Measurements from ENCODE around the gene DCBLD1.

DCBLD1 gene

DNA sequence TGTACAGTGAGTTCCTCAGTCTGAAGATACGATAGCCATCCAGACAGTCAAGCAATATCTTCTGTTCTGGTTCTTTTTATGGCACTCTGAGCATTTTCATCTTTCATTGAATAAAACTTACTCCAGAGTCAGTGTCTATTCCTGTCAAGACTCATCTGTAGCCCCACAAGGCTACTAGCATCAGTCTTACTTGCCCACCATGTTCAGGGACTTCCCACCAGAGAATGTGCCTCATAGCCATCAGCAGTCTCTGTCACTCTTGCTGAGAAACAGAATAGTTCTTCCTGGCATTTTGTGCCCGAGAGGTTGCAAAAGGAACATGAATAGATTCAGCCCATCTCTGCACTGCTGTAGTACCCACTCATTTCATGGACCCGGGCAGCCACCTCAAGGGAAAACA lies 12.7 kb upstream of the DCBLD1 start:
- Histone ChIP-seq H3K36me3 (ENCODE audit: control insufficient read depth, insufficient read depth, low read length) (no peaks in the 10 kb centered on the region), H3K9me3 (ENCODE audit: control insufficient read depth, low read length) (no peaks in the 10 kb centered on the region), H3K27me3 (replicated peaks; ENCODE audit: control insufficient read depth, insufficient read depth, low read length, poor library complexity, severe bottlenecking) (no peaks in the 10 kb centered on the region), H3K27ac (ENCODE audit: insufficient read depth, low read length, poor library complexity, severe bottlenecking) (no peak overlapping the region), H3K4me1 (ENCODE audit: control insufficient read depth, insufficient read depth, low read length, poor library complexity, severe bottlenecking) (no peaks in the 10 kb centered on the region), H3K4me3 (ENCODE audit: insufficient read depth, low read depth, low read length, poor library complexity, severe bottlenecking) (no peak overlapping the region)
- no peak for DNase-seq

DNA sequence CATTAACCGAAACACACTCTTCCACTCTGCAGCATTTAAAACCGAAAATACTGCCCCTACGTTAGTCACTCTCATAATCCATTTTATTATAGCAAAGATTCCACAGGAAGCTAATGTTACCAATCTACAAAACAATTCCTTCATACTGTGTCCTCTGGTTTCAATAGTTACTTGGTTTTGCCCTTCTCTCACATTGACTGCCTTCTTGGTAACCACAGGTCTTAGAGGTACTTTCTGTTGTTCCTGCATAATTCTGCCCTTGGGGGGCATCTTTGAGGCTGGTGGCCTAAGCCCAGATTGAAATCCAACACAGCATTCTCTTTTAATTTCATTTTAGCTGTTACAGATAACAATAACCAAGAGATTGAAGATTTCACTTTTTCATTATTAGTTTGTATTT lies 9.8 kb upstream of the DCBLD1 start:
- no peaks in the 10 kb centered on the region for H3K27me3 ChIP-seq (replicated peaks; ENCODE audit: control insufficient read depth, insufficient read depth, low read length, poor library complexity, severe bottlenecking)
- DNase-seq: no peak
- H3K9me3 ChIP-seq (ENCODE audit: control insufficient read depth, low read length): no peaks in the 10 kb centered on the region
- H3K4me3 ChIP-seq (ENCODE audit: insufficient read depth, low read depth, low read length, poor library complexity, severe bottlenecking): no peak overlapping the region
- H3K36me3 ChIP-seq (ENCODE audit: control insufficient read depth, insufficient read depth, low read length): no peaks in the 10 kb centered on the region
- H3K27ac ChIP-seq (ENCODE audit: insufficient read depth, low read length, poor library complexity, severe bottlenecking): no peak overlapping the region
- H3K4me1 ChIP-seq (ENCODE audit: control insufficient read depth, insufficient read depth, low read length, poor library complexity, severe bottlenecking): no peaks in the 10 kb centered on the region

DNA sequence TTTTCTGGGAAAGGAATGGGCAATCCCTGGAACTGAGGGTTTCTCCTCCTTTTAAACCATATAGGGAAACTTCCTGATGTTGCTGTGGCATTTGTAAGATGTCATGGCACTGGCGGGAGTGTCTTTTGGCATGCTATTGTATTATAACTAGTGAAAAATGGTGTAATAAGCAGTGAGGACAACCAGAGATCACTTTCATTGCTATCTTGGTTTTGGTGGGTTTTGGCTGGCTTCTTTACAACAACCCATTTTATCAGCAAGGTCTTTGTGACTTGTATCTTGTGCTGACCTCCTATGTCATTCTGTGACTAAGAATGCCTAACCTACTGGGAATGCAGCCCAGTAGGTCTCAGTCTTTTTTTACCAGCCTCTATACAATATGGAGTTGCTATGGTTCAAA lies 9.1 kb upstream of the DCBLD1 start:
- Histone ChIP-seq H3K36me3 (ENCODE audit: control insufficient read depth, insufficient read depth, low read length) (no peaks in the 10 kb centered on the region), H3K27ac (ENCODE audit: insufficient read depth, low read length, poor library complexity, severe bottlenecking) (no peak overlapping the region), H3K4me1 (ENCODE audit: control insufficient read depth, insufficient read depth, low read length, poor library complexity, severe bottlenecking) (no peaks in the 10 kb centered on the region), H3K27me3 (replicated peaks; ENCODE audit: control insufficient read depth, insufficient read depth, low read length, poor library complexity, severe bottlenecking) (no peaks in the 10 kb centered on the region), H3K4me3 (ENCODE audit: insufficient read depth, low read depth, low read length, poor library complexity, severe bottlenecking) (no peak overlapping the region), H3K9me3 (ENCODE audit: control insufficient read depth, low read length) (no peaks in the 10 kb centered on the region)
- no peak for DNase-seq

DNA sequence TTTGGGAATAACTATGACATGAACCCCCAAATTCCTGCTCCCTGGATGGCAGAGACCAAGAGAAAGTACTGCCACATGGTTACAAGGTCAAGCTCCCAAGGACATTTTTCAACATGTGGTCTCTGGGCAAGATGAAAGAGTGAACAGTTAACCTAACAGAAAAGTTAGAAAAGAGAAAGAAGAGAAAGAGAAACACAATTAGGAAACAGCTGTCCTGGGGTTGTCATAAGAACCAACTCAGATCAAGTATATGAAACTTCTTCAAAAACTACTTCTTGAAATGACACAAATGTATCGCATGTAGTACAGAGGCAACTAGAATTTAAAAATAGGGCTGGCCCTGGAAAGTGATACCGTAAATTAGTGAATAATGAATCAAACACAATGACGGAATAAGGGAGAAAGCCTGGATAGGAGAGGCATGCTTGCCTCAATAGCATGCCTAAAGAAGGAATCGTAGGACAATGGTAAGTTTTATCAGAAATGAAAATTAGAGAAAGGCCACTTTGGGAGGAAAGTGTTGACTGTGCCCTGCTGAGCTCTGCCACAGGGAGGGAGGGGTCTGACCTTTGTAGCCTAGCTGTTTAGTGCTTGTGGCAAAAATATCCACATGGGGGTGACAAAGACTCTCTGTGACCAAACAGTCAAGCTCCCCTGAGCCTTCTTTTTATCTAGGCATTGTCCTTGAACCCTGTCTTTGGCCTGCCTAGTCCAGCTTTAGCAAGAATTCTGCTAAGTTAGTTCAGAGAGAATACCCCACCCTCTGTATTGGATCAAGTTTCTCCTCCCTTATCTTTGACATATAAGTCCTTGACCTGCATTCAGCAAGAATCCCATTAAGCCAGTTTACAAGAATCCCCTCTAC lies 4.3 kb upstream of the DCBLD1 start:
- peaks cover 4% of the 10 kb centered on the region for H3K27me3 ChIP-seq (replicated peaks; ENCODE audit: control insufficient read depth, insufficient read depth, low read length, poor library complexity, severe bottlenecking)
- H3K9me3 ChIP-seq (ENCODE audit: control insufficient read depth, low read length): no peaks in the 10 kb centered on the region
- H3K4me1 ChIP-seq (ENCODE audit: control insufficient read depth, insufficient read depth, low read length, poor library complexity, severe bottlenecking): peaks cover 5% of the 10 kb centered on the region
- DNase-seq: no peak
- H3K36me3 ChIP-seq (ENCODE audit: control insufficient read depth, insufficient read depth, low read length): no peaks in the 10 kb centered on the region
- H3K27ac ChIP-seq (ENCODE audit: insufficient read depth, low read length, poor library complexity, severe bottlenecking): no peak overlapping the region
- no peak overlapping the region for H3K4me3 ChIP-seq (ENCODE audit: insufficient read depth, low read depth, low read length, poor library complexity, severe bottlenecking)

DNA sequence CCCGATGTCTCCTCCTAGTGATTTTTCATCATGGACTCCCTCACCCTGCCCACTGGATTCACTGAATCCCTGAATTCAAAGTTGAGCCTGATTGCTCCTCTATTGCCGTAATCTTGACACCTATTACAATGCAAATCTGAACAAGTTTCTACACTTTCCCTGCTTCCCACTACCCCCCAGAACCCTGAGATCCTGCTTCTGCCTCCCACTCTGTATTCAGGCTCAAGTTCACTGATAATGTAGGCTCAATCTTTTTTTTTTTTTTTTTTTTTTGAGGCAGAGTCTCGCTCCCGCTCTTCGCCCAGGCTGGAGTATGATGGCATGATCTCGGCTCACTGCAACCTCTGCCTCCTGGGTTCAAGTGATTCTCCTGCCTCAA lies 3.6 kb upstream of the DCBLD1 start:
- no peak for DNase-seq
- H3K36me3 ChIP-seq (ENCODE audit: control insufficient read depth, insufficient read depth, low read length): no peaks in the 10 kb centered on the region
- H3K4me3 ChIP-seq (ENCODE audit: insufficient read depth, low read depth, low read length, poor library complexity, severe bottlenecking): no peak overlapping the region
- H3K27me3 ChIP-seq (replicated peaks; ENCODE audit: control insufficient read depth, insufficient read depth, low read length, poor library complexity, severe bottlenecking): peaks cover 4% of the 10 kb centered on the region
- peaks cover 9% of the 10 kb centered on the region for H3K4me1 ChIP-seq (ENCODE audit: control insufficient read depth, insufficient read depth, low read length, poor library complexity, severe bottlenecking)
- H3K27ac ChIP-seq (ENCODE audit: insufficient read depth, low read length, poor library complexity, severe bottlenecking): no peak overlapping the region
- H3K9me3 ChIP-seq (ENCODE audit: control insufficient read depth, low read length): no peaks in the 10 kb centered on the region

DNA sequence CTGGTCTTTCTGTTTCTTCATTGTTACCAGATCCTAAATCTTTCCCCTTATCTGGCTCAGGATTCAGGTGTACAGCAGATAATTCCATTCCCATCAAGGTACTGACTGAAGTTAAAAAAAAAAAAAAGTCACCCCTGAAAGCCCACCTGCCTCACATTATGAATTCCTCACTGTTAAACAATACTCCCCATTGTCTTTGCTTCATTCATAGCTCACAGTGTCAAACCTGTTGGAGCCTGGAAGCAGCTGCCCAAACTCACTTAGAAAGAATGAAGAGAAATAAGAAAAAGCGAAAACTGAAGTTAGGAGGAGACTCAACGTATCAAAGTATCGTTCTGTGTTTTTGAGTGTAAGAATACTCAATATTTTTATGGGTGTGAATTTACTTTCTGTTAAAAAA lies 1.8 kb upstream of the DCBLD1 start:
- H3K9me3 ChIP-seq (ENCODE audit: control insufficient read depth, low read length): no peaks in the 10 kb centered on the region
- no peaks in the 10 kb centered on the region for H3K36me3 ChIP-seq (ENCODE audit: control insufficient read depth, insufficient read depth, low read length)
- H3K27me3 ChIP-seq (replicated peaks; ENCODE audit: control insufficient read depth, insufficient read depth, low read length, poor library complexity, severe bottlenecking): peaks cover 4% of the 10 kb centered on the region
- DNase-seq: no peak
- no peak overlapping the region for H3K4me3 ChIP-seq (ENCODE audit: insufficient read depth, low read depth, low read length, poor library complexity, severe bottlenecking)
- H3K27ac ChIP-seq (ENCODE audit: insufficient read depth, low read length, poor library complexity, severe bottlenecking): no peak overlapping the region
- H3K4me1 ChIP-seq (ENCODE audit: control insufficient read depth, insufficient read depth, low read length, poor library complexity, severe bottlenecking): peaks cover 9% of the 10 kb centered on the region

- H3K4me1 ChIP-seq (ENCODE audit: control insufficient read depth, insufficient read depth, low read length, poor library complexity, severe bottlenecking): peaks cover 9% of the 10 kb centered on the region
- peak overlapping the region; percentile 65 for H3K4me3 ChIP-seq (ENCODE audit: insufficient read depth, low read depth, low read length, poor library complexity, severe bottlenecking)
- H3K27ac ChIP-seq (ENCODE audit: insufficient read depth, low read length, poor library complexity, severe bottlenecking): no peak overlapping the region
- DNase-seq: no peak
- no peaks in the 10 kb centered on the region for H3K36me3 ChIP-seq (ENCODE audit: control insufficient read depth, insufficient read depth, low read length)
- peaks cover 4% of the 10 kb centered on the region for H3K27me3 ChIP-seq (replicated peaks; ENCODE audit: control insufficient read depth, insufficient read depth, low read length, poor library complexity, severe bottlenecking)
- no peaks in the 10 kb centered on the region for H3K9me3 ChIP-seq (ENCODE audit: control insufficient read depth, low read length)
These were observed 1.1 kb upstream of the DCBLD1 start for GRCh38 chr6:117481278-117481925.

GRCh38 chr6:117481926-117482239 lies 591 bp upstream of the DCBLD1 start:
- no peak for DNase-seq
- Histone ChIP-seq H3K27ac (ENCODE audit: insufficient read depth, low read length, poor library complexity, severe bottlenecking) (no peak overlapping the region), H3K36me3 (ENCODE audit: control insufficient read depth, insufficient read depth, low read length) (no peaks in the 10 kb centered on the region), H3K4me3 (ENCODE audit: insufficient read depth, low read depth, low read length, poor library complexity, severe bottlenecking) (peak overlapping the region; percentile 65), H3K27me3 (replicated peaks; ENCODE audit: control insufficient read depth, insufficient read depth, low read length, poor library complexity, severe bottlenecking) (peaks cover 4% of the 10 kb centered on the region), H3K4me1 (ENCODE audit: control insufficient read depth, insufficient read depth, low read length, poor library complexity, severe bottlenecking) (peaks cover 9% of the 10 kb centered on the region), H3K9me3 (ENCODE audit: control insufficient read depth, low read length) (no peaks in the 10 kb centered on the region)

DNA sequence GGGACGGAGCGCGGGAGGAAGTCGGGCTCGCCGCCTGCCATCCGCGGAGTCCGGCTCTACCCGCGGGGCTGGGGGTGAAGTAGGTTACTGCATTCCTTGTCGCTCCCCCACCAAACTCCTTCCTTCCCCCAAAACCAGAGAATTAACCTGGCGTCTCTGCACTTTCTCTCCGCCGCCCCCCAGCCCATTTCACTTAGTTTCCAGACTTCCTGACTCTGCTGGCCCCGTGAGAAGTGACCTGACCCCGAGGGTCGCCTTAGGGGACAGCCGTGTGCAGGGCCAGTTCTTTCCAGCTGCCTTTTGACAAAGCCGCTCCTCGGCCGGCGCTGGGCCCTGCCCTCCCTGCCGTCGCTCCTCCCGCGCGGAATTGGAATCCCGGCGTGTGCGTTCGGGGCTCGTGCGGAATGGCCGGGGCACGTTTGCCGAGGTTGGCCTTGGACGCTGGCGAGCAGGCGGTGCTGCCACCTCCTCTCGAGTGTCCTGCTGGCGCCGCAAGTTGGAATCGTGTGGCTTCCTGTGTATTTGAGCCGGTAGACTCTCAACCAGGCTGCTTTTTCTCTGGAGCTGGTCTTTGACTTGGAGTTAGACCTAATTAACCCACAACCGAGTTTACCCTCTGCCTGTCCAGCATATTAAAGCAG lies 650 bp downstream of the DCBLD1 start:
- Histone ChIP-seq H3K36me3 (ENCODE audit: control insufficient read depth, insufficient read depth, low read length) (no peaks in the 10 kb centered on the region), H3K9me3 (ENCODE audit: control insufficient read depth, low read length) (no peaks in the 10 kb centered on the region), H3K27me3 (replicated peaks; ENCODE audit: control insufficient read depth, insufficient read depth, low read length, poor library complexity, severe bottlenecking) (peaks cover 4% of the 10 kb centered on the region), H3K4me1 (ENCODE audit: control insufficient read depth, insufficient read depth, low read length, poor library complexity, severe bottlenecking) (peaks cover 9% of the 10 kb centered on the region), H3K4me3 (ENCODE audit: insufficient read depth, low read depth, low read length, poor library complexity, severe bottlenecking) (peak overlapping the region; percentile 65), H3K27ac (ENCODE audit: insufficient read depth, low read length, poor library complexity, severe bottlenecking) (no peak overlapping the region)
- no peak for DNase-seq

DNA sequence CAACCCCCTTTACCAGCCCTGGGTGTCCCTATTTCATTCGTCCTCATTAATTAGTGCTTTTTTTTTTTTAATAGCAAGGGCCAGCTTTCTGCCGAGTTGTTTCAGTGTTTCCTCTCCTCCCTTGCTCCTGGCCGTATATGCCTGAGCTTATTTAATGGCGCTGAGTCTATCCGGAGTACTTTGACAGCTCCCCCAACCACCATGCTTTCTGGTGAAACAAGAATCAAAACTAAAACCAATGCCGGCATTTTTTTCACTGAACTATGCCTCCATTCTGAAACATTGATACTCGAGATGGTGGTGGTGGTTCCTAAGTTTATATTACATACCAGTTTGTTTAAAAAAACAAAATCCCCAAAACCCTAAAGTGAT lies 1.2 kb downstream of the DCBLD1 start:
- Histone ChIP-seq H3K27ac (ENCODE audit: insufficient read depth, low read length, poor library complexity, severe bottlenecking) (no peak overlapping the region), H3K4me1 (ENCODE audit: control insufficient read depth, insufficient read depth, low read length, poor library complexity, severe bottlenecking) (peaks cover 9% of the 10 kb centered on the region), H3K9me3 (ENCODE audit: control insufficient read depth, low read length) (no peaks in the 10 kb centered on the region), H3K4me3 (ENCODE audit: insufficient read depth, low read depth, low read length, poor library complexity, severe bottlenecking) (peak overlapping the region; percentile 65), H3K27me3 (replicated peaks; ENCODE audit: control insufficient read depth, insufficient read depth, low read length, poor library complexity, severe bottlenecking) (peaks cover 4% of the 10 kb centered on the region), H3K36me3 (ENCODE audit: control insufficient read depth, insufficient read depth, low read length) (no peaks in the 10 kb centered on the region)
- DNase-seq: no peak
